Central memory CD8-positive, alpha-beta T cell (primary cell): ENCODE results near the gene INPP5F.
"Not testable (repeated sequence)": the region's sequence is repeated elsewhere in the genome, so short reads cannot be mapped to it uniquely, and the experiment has no call there.

Experiments
- ATAC-seq: fragments of 150-1000 bp; cut with Tn5 transposase; replicated peaks from 2 replicates; pipeline ENCODE4 v1.10.0; 2022; ENCODE audit warnings: mild to moderate bottlenecking, moderate FRiP score, moderate number of reproducible peaks; ENCODE audit not compliant: poor library complexity, severe bottlenecking; ENCODE audit errors: extremely low read depth
- DNase-seq, 2 donors: peaks; one replicate each; pipeline ENCODE4 v3.0.0; 2021; ENCODE audit warnings: low spot score in 2 of 2
- H3K27ac Mint-ChIP-seq: one replicate; pipeline ENCODE4 v1.8.0; 2022; ENCODE audit warnings: low read depth, mild to moderate bottlenecking, moderate library complexity, mixed read lengths
- H3K27me3 Mint-ChIP-seq: one replicate; pipeline ENCODE4 v1.8.0; 2022; ENCODE audit warnings: mixed read lengths
- H3K36me3 Mint-ChIP-seq: one replicate; pipeline ENCODE4 v1.8.0; 2022; ENCODE audit warnings: mild to moderate bottlenecking, moderate library complexity, mixed read lengths; ENCODE audit not compliant: insufficient read depth
- H3K4me1 Mint-ChIP-seq: one replicate; pipeline ENCODE4 v1.8.0; 2022; ENCODE audit warnings: mixed read lengths
- H3K4me3 Mint-ChIP-seq: one replicate; pipeline ENCODE4 v1.8.0; 2022; ENCODE audit warnings: mild to moderate bottlenecking, moderate library complexity, mixed read lengths
- H3K9me3 Mint-ChIP-seq: one replicate; pipeline ENCODE4 v1.8.0; 2022; ENCODE audit warnings: mixed read lengths

INPP5F gene

GRCh38 chr10:119758448-119759195 lies 32.8 kb downstream of the INPP5F start:
- DNase-seq (no peak), ATAC-seq (no peak)
- Mint-ChIP-seq H3K36me3 (peaks cover 3% of the 10 kb centered on the region), H3K27ac (no peak overlapping the region), H3K4me3 (no peak overlapping the region), H3K4me1 (no peaks in the 10 kb centered on the region), H3K9me3 (no peaks in the 10 kb centered on the region), H3K27me3 (no peaks in the 10 kb centered on the region)

DNA sequence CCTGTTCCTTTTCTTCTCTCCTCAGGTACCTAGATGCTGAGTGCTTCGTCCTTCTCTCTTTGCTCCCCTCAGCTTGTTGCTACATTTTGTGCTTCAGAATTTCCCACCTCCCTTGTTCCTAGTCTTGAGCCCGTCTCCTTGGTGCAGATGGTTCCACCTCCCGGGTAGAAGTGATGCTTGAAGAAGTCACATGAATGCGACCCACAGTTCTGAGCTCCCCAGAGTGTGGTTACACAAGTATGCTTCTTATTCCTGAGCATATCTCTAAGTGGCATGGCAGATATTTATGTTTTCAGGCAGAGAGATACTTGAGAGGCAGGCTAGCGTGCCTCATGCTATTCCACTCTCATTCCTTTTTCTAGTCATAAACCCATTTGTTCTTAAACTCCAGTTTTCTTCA lies 34.0 kb downstream of the INPP5F start:
- H3K27me3 Mint-ChIP-seq, result no peaks in the 10 kb centered on the region
- no peaks in the 10 kb centered on the region for H3K9me3 Mint-ChIP-seq
- ATAC-seq, result no peak
- H3K4me1 Mint-ChIP-seq, result no peaks in the 10 kb centered on the region
- H3K27ac Mint-ChIP-seq, result no peak overlapping the region
- DNase-seq, result no peak
- no peak overlapping the region for H3K4me3 Mint-ChIP-seq
- H3K36me3 Mint-ChIP-seq, result peaks cover 3% of the 10 kb centered on the region

DNA sequence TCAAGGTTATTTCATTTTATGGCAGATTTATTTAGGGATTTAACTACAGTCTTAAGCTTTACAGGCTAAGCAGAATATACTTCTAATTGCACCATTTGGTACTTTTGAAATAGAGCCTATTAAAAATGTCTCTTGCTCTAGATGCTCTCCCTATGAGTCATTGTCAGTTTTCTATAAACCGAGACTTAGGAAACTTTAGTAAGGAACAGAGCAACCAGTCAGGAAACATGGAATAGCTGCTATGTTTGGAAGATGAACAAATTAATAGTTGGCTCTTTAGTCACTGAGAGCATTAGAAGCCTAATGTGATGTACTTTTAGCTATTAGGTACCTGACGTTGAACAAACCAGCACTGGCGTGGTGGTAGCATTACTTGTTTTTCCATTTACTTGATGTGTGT lies 35.3 kb downstream of the INPP5F start:
- ATAC-seq (no peak), DNase-seq (no peak)
- no peak overlapping the region for H3K27ac Mint-ChIP-seq
- H3K4me1 Mint-ChIP-seq, result no peaks in the 10 kb centered on the region
- H3K36me3 Mint-ChIP-seq, result peaks cover 4% of the 10 kb centered on the region
- no peaks in the 10 kb centered on the region for H3K27me3 Mint-ChIP-seq
- no peaks in the 10 kb centered on the region for H3K9me3 Mint-ChIP-seq
- no peak overlapping the region for H3K4me3 Mint-ChIP-seq

GRCh38 chr10:119762035-119762434 lies 36.2 kb downstream of the INPP5F start:
- Mint-ChIP-seq H3K4me1 (no peaks in the 10 kb centered on the region), H3K9me3 (no peaks in the 10 kb centered on the region), H3K27ac (no peak overlapping the region), H3K27me3 (no peaks in the 10 kb centered on the region), H3K36me3 (peaks cover 4% of the 10 kb centered on the region), H3K4me3 (no peak overlapping the region)
- ATAC-seq (no peak), DNase-seq (no peak)

GRCh38 chr10:119762805-119763798 lies 37.3 kb downstream of the INPP5F start:
- Mint-ChIP-seq H3K27ac (no peak overlapping the region), H3K4me1 (peaks cover 1% of the 10 kb centered on the region), H3K9me3 (no peaks in the 10 kb centered on the region), H3K27me3 (no peaks in the 10 kb centered on the region), H3K36me3 (peaks cover 3% of the 10 kb centered on the region), H3K4me3 (no peak overlapping the region)
- ATAC-seq (no peak), DNase-seq (no peak)

DNA sequence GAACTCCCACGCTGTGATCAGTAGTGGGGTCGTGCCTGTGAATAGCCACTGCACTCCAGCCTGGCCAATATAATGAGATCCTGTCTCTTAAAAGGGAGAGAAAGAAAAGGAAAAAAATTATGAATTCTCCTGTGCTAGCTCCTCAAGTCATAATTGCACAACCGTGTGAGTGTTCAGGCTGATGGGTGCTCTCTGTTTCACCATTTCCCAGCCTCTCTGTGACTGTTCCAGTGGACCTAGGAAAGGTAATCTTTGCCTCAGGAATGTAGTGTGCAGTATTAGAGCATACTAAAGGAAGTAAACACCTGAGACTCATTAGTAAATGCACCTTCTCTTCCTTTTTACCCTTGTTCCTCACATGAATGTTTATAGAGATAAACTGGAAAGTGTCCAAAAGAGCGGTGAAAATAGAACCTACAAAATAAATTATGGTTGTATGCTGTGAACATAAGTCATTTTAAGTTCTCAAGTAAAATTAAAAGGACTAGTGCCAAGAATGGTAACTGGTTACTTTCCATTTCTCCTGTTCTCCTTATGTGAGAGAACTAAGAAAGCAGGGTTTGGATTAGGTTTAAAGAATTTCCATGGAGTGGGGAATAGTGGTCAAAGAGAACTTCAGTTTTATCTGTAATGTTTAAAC lies 42.7 kb downstream of the INPP5F start:
- H3K27ac Mint-ChIP-seq, result peak overlapping the region; percentile 48
- no peaks in the 10 kb centered on the region for H3K9me3 Mint-ChIP-seq
- peaks cover 3% of the 10 kb centered on the region for H3K36me3 Mint-ChIP-seq
- no peaks in the 10 kb centered on the region for H3K27me3 Mint-ChIP-seq
- DNase-seq (no peak), ATAC-seq (no peak)
- H3K4me1 Mint-ChIP-seq, result peaks cover 9% of the 10 kb centered on the region
- no peak overlapping the region for H3K4me3 Mint-ChIP-seq

DNA sequence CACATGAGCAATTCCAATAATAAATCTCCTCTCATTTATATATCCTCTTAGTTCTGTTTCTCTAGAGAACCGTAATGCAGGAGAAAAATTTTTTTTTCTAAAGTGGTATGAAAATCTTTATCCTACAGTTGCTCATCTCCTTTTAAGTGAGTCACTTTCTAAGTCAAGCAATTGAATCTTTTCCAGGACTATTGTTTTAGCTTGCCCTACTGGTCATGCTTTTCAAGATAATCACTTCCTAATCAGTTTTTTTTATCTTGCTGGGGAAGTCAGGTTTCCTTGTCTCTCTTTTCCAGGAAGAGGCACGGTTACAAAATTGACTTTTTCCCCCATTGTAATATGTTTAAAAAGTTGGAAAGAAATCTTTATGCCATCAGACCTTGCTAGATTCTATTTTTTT lies 44.0 kb downstream of the INPP5F start:
- Mint-ChIP-seq H3K4me3 (no peak overlapping the region), H3K36me3 (peaks cover 3% of the 10 kb centered on the region), H3K27ac (no peak overlapping the region), H3K4me1 (peaks cover 9% of the 10 kb centered on the region), H3K27me3 (no peaks in the 10 kb centered on the region), H3K9me3 (no peaks in the 10 kb centered on the region)
- ATAC-seq, result no peak
- no peak for DNase-seq

DNA sequence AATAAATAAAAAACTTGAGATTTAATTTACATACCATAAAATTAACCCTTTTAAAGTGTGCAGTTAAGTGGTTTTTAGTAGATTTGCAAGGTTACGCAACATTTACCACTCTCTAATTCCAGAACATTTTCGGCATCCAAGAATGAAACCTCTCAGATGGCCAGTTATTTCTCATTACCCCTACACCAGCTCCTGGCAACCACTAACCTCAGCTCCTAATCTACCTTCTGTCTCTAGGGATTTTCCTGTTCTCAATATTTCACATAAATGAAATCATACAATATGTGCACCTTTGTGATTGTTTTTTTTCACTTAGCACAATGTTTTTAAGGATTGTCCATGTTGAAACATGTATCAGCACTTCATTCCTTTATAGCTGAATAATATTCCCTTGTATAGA lies 45.1 kb downstream of the INPP5F start:
- Mint-ChIP-seq H3K4me3 (no peak overlapping the region), H3K27me3 (no peaks in the 10 kb centered on the region), H3K36me3 (peaks cover 2% of the 10 kb centered on the region), H3K27ac (no peak overlapping the region), H3K4me1 (peaks cover 9% of the 10 kb centered on the region), H3K9me3 (no peaks in the 10 kb centered on the region)
- DNase-seq, result no peak
- no peak for ATAC-seq

DNA sequence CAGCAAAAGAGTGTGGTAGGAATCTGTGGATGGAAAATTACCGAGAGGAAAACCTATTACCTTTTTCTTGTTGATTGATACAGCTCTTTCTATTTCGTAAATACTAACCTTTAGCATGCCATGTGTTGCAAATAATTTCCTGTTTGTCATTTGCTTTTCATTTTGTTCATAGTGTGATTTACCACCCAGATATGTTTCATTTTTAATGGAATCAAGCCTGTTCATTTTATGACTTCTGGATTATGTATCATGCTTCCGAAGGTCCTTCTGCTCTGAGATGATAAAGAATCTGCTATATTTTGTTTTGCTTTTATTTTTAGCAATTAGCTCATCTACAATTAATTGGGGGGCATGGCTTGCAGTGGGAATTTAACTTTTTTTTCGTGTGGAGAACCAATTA lies 46.5 kb downstream of the INPP5F start:
- peaks cover 4% of the 10 kb centered on the region for H3K36me3 Mint-ChIP-seq
- peaks cover 9% of the 10 kb centered on the region for H3K4me1 Mint-ChIP-seq
- no peak overlapping the region for H3K27ac Mint-ChIP-seq
- ATAC-seq (no peak), DNase-seq (no peak)
- no peaks in the 10 kb centered on the region for H3K9me3 Mint-ChIP-seq
- H3K4me3 Mint-ChIP-seq, result no peak overlapping the region
- H3K27me3 Mint-ChIP-seq, result no peaks in the 10 kb centered on the region

DNA sequence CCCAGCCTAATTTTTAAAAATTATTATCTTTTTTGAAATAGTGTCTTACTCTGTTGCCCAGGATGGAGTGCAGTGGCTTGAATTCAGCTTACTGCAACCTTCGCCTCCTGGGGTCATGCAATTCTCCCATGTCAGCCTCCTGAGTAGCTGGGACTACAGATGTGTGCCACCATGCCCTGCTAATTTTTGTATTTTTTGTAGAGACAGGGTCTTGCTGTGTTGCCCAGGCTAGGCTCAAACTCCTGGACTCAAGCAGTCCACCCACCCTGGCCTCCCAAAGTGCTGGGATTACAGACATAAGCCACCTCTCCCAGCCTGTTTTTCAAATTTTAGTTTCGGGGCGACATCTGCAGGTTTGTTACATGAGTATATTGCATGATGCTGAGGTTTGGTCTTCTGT lies 47.2 kb downstream of the INPP5F start:
- not testable (repeated sequence) for H3K27ac Mint-ChIP-seq, H3K27me3 Mint-ChIP-seq, H3K36me3 Mint-ChIP-seq

GRCh38 chr10:119775529-119775928 lies 49.7 kb downstream of the INPP5F start:
- no peaks in the 10 kb centered on the region for H3K27me3 Mint-ChIP-seq
- no peak overlapping the region for H3K27ac Mint-ChIP-seq

More for the DNA sequence above, 47.2 kb downstream of the INPP5F start:
- not testable (repeated sequence) for ATAC-seq, H3K4me3 Mint-ChIP-seq, DNase-seq, H3K4me1 Mint-ChIP-seq, H3K9me3 Mint-ChIP-seq

GRCh38 chr10:119776536-119776935 lies 50.7 kb downstream of the INPP5F start:
- Mint-ChIP-seq H3K36me3 (peaks cover 4% of the 10 kb centered on the region), H3K4me1 (peaks cover 5% of the 10 kb centered on the region), H3K4me3 (no peak overlapping the region), H3K9me3 (no peaks in the 10 kb centered on the region), H3K27me3 (no peaks in the 10 kb centered on the region), H3K27ac (no peak overlapping the region)
- DNase-seq, result no peak
- ATAC-seq, result no peak

More at GRCh38 chr10:119775529-119775928, 49.7 kb downstream of the INPP5F start:
- Mint-ChIP-seq H3K4me1 (peaks cover 5% of the 10 kb centered on the region), H3K36me3 (peaks cover 4% of the 10 kb centered on the region), H3K9me3 (no peaks in the 10 kb centered on the region), H3K4me3 (no peak overlapping the region)
- DNase-seq (no peak), ATAC-seq (no peak)
